Stimulated activated CD8-positive, alpha-beta memory T cell treated with anti-CD3 and anti-CD28 coated beads, Interleukin-4, amount 100 ng/mL, for 1 hour (primary cell): ENCODE results near the gene ALKBH8.
"Not testable (repeated sequence)": the region's sequence is repeated elsewhere in the genome, so short reads cannot be mapped to it uniquely, and the experiment has no call there.

Source experiments
- DNase-seq, 2 donors: peaks; one replicate each; pipeline ENCODE4 v3.0.0-alpha.2; 2020; ENCODE audit warnings: low read depth in 2 of 2, low spot score in 1 of 2

ALKBH8 gene

DNA sequence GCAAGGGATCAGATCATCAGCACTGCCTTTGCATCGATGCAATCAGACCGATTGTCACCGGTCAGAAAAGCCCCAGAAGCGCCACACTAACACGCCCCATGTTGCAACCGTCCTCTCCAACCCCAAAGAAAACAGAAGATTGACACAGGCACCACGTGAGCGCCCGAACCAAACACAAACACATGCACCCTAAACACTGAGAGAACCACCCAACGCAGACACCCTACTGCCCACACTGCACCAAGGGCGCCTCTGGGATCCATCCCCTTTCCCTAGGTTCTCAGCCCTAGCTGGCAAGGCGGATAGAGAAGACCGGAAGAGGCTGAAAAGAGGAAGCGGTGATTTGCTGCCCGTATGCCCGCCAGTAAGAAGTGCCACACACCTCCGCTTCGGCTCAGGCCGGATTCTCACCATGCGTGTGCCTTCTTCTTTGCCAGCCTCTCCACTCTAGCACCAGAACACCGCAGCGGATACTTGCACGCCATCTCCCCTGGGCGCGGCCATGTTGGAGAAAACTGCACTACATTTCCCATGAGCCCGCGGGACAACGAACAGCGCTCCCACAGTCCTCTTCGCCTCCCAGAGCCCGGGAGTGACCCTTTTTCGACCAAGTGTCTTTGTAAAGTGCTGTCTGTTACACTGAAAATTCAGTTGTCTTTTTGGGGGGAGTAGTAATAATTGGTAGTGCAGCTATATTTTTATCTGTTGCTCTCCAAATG is at the start of gene ALKBH8:
ALKBH8 (minus strand) TSS at position 517 of the 719 bp plus-strand sequence. CDS start 4,842 bp downstream, outside the sequence.
- DNase-seq = peak; percentile 41 to 56

GRCh38 chr11:107612445-107612844 is 46.9 kb upstream of the ALKBH8 start:
- no peak for DNase-seq

GRCh38 chr11:107609400-107610218 is 44.1 kb upstream of the ALKBH8 start:
- DNase-seq = no peak

DNA sequence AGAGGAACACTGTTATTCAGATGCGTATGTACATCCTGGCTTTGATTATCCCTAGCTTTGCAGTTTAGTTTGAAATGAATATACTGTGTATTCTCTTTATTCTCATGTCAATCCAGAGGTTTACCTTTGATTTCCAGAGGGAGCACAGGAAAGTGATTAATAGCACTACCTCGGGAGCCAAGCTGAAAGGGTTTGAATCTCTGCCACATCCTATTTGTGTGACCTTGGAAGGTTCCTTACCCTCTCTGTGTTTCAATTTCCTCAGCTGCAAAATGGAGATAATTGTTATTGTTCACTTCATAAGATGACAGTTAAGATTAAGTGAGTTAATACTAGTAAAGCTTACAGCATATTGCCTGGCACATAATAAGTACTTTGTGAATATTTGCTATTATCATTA is 43.3 kb upstream of the ALKBH8 start:
- no peak for DNase-seq

DNA sequence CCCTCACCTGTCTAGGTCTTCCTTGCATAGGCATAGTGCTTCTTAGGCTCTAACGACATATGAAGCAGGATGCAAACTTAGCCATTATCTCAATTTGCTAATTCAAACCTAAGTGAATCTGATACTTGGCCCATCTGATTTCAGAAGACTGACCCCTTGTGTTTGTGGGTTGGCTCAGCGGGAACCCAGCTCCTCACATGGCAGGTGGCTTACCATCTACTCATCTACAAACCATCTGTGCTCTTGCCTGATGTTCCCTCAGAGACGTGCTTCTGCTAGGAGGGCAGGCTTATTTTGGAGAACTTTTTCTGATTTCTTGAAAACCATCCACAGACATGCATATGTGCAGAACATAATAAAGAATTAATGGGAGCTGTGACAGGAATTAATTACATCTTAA is 40.6 kb upstream of the ALKBH8 start:
- DNase-seq = no peak

DNA sequence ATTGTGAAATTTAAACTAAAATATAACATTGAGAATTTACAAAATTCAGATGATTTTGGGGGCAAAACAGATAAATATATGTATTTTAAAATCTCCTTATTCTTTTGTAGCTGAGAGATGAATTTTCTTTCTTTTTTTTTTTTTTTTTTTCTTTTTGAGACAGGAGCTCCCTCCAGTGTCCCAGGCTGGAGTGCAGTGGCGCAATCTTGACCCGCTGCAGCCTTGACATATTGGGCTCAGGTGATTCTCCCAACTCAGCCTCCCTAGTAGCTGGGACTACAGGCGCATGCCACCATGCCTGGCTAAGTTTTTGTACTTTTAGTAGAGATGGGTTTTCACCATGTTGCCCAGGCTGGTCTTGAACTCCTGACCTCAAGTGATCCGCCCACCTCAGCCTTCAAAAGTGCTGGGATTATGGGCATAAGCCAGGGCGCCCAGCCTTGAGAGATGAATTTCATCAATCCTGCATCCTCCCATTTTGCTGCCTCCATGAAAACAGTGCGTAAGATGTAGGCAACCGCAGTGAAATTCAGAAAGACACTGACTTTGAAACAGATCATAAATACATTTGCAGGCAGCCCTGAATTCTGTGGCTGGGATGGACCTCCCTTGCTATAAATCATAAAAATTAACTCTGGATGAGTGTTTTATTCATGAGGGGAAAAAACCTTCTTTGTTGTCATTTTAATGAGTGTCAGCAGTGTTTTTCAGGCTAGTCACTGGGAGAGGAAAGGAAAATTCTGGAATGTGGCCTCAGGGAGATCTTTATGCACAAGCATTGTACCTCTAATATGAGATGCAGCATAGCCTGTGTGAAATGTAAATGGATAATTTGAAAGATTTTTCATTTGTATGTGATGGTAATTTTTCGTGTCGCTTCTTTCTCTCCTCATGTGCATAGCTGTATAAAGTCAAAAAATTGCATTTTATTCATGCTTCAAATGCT is 39.8 kb upstream of the ALKBH8 start:
- no peak for DNase-seq

- no peak for DNase-seq
Measured at GRCh38 chr11:107598225-107599139, 32.9 kb upstream of the ALKBH8 start.

DNA sequence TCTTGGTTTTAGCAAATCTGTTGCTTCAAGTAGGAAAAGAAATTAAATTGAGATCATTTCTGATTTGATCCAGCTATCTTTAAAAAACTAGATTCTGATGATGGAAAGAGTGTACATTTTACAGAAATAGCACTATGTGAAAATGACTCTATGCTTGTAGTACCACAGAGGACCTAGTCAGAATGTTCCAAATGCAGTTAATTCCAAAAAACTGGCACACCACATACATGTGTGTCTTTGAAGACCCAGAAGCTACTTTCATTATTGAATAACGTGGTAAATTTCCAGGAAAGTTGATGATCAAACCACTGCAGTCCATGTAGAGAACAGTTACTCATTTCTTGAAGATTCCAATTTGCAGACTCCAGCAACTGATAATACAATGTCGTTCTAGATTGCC is 29.2 kb upstream of the ALKBH8 start:
- no peak for DNase-seq

DNA sequence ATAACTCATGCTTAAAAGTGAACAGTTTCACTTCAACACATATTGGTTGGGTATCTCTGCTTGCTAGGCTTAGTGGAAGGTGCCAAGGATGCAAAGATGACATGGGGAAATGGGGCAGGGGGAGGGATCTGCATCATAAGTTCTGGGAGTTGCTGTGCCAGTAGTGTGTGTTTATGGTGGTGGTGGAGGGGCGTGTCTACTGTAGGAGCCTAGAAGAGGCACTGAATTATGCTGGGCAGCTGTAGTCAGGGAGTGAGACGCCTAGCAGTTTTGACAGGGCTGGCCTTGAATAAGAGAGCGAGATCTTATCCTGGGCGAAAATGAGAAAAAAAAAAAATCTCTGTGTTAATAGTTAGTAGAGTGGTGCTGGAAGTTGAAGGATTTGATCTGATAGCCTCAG is 28.4 kb upstream of the ALKBH8 start:
- DNase-seq = no peak

DNA sequence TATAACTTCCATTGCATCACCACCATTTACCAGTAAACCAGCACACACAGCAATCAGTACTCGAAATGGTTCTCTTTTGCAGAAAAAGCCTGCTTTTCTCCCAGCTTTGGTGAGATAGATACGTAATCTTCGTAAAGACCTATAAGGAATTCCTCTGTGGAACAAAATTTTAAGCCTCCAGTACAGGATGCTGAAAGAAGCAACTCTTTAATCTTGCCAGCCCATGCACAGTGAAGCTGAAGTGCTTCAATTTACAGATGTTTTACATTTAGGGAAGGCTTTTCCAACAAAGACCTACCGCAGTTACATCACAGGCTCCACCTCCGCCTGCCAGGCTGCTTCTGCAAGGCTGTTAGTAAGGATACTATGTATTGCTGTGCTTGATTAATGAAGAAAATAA is 27.3 kb upstream of the ALKBH8 start:
- no peak for DNase-seq

- no peak for DNase-seq
Measured at GRCh38 chr11:107592231-107592590, 26.7 kb upstream of the ALKBH8 start.

GRCh38 chr11:107591378-107592230 is 26.1 kb upstream of the ALKBH8 start:
- no peak for DNase-seq

DNA sequence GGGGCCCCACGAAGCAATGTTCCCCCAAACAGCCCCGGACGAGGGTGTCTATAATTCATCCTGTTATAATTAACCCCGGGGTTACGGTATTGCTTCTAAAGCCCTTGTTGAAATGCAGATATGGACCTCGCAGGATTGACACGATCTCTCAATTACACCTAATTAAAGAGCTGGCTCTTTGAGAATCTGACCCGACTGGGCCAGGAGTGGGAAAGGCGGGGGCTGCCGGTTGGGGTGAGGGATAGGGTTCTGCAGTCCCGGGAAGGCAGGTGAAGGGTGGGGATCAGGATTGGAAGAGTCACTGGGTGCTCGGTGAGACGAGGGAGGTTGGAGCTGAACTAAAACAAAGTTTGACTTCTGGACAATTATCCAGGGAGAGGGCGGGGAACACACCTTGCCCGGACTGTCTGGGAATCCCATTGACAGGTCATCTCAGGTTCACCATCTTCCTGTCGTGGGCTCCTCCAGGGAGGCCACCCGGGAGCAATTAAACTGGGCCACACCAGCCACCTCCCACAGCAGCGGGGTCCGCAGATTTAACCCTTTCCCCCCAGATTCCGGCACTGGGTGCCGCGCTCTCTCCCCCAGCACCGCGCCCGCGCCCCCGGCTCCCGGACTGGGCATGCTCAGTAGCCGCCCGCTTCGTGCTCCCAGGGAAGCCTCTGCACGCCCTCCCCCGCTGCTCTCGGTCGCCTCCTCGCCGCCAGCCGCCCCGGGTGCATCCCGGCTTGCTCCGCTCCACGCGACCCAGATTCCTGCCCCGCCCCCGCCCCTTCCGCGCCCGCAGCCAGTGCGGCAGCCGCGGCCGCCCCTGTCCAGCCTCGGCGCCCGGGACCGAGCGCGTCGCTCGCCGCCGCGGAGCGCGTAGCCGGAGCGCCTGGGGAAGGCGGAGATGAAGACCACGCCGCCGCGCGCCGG is 25.2 kb upstream of the ALKBH8 start, which contains the start of gene ELMOD1:
ELMOD1 (plus strand) TSS at position 688 of the 918 bp plus-strand sequence. CDS start 27,043 bp downstream, outside the sequence.
- DNase-seq = no peak

DNA sequence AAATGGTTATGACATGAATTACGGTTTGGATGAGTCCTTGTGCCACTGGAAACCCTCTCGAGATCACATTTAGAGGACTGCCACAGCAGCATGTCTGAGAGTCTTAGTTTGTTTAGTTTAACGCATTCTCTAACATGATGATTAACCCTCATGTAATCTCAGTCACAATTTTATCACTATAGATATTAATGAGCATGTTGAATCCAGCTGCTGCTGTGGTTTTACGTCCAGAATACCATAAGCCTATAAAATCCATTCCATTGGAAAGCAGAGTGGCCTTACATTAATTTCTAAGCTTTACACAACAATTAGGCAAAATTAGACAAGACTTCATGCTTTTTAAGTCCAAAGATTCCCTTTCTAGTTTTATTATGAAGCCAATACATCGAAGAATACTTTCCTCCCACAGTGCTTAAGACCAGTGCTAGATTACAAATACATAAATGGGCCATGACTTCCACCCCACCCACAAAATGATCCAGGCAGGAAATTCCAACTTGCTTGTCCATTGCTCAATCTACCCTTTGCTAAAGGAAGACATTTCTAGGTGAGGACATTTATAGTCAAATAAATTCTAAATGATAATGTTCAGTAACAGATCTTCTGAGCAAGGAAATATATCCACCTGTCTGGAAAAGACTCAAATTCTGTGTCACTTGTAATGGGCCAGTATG is 21.9 kb upstream of the ALKBH8 start:
- DNase-seq = no peak

GRCh38 chr11:107583629-107584195 is 18.2 kb upstream of the ALKBH8 start:
- DNase-seq = no peak

DNA sequence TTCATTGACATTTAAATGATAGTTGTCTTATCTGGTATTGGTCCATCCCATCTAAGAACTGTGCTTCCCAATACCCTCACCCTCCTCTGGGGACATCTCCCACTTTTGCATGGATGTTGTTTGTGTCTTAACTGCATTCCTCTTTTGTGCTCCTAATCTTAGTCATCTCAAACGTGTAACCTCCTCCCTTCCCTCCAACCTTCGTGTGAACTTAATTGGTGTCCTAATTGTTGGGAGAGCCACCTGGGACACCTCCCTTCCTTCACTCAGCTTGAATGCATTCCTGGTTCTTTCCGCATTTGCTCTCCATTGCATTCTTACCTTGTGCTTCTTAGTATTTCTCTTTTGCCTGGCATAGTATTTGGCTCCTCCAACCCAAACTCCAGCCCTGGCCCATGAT is 15.6 kb upstream of the ALKBH8 start:
- no peak for DNase-seq

- DNase-seq = not testable (repeated sequence)
Measured at GRCh38 chr11:107579169-107579568, 13.6 kb upstream of the ALKBH8 start.
